CMK (cell line): Measurements from ENCODE around the gene CALD1.
"Not testable (repeated sequence)": the region's sequence is repeated elsewhere in the genome, so short reads cannot be mapped to it uniquely, and the experiment has no call there.

Experiments
- DNase-seq: peaks from one replicate; pipeline ENCODE4 v3.0.0-alpha.2; 2010; ENCODE audit warnings: low read depth

CALD1 gene

DNA sequence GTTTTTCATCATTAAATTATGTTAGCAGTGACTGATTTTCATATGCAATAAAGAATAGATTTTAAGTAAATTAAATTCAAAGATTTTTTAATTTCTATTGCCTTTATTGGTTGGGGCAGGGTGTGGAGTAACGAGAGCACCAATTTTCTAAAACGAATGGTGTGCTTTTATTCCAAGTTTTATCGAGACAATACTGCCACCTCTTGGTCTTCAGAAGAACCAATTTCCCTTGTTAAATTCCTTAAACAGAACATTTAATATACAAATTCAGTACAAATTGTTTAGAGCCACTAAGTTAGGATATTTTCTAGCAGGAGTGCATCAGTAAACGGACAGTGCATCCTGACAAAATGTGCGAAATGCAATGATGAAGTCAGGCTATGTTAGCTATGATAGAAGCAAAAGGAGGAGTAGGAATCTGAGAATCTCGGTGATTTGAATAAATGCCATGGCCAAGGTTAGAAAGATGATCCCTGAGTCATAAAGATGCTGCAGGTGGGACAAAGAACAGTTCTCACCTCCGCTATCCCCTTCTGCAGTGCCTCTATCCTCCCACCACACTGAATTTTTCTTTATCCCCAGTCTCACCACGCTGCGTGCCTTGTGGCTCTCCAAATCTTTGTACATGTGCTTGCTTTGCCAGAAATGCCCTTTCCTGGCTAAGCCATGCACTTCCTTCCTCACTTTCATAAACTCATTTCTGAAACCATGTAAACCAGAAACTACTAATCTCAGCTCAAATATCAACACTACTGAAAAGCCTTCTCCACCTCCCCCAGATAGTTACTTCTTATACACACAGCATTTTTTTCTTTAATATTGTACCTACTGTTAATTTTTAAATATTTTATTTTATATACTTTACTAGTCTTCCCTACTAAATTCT is 175.0 kb downstream of the CALD1 start:
- DNase-seq, result no peak

DNA sequence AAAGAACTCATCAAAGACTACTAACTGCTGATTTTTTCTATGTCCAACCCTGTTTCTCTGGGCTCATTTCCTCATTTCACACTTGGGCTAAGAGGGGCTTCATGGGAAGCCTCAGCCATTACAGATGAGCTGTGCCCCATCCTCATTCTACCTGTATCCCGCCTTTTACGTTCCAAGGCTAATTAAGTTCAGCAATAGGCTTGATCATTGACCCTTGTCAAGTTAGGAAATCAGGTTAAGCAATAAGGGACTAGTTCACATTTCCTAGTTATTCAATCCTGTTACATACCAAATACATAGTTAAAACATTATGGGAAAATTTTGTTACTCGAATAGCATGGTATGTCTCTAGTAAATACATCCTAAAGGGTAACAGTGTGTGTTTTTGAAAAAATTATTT is 177.6 kb downstream of the CALD1 start:
- DNase-seq, result no peak

DNA sequence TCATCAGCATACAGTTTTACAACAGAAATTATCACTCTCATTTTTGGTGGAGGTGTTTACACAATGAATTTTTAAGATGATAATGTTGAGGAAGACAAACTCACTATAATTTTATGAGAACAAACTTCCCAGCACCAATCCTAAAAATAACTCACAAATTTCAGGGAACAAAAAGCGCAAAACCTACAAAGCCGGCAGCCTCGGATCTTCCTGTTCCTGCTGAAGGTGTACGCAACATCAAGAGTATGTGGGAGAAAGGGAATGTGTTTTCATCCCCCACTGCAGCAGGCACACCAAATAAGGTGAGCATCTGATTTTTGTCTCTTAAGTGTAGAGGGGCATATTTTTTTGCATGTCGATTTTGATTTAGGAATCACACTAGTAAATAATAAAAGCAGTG is 180.4 kb downstream of the CALD1 start:
- DNase-seq, result no peak

DNA sequence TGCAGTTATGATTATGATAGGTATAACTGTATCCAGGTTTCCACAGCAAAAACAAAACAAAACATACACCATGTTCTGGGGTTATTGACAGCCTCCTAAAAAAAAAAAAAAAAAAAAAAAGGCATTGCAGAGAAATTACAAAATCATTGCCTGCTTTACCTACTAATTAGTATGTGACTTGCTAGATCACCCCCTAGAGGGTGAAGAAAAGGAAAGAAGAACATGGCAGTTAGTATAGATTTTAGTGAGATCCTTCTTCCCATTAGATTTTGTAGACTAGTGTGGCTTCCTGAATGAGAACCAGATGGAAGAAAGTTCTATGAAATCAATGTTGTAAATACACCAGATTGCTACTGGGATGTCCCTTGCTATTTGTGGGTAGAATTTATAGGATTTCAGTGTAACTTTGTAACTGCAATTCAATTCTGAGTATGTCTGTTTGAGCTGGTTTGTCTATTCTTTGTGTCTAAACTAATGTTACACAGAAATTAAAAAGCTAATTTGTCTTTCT is 182.9 kb downstream of the CALD1 start:
- DNase-seq, result no peak

DNA sequence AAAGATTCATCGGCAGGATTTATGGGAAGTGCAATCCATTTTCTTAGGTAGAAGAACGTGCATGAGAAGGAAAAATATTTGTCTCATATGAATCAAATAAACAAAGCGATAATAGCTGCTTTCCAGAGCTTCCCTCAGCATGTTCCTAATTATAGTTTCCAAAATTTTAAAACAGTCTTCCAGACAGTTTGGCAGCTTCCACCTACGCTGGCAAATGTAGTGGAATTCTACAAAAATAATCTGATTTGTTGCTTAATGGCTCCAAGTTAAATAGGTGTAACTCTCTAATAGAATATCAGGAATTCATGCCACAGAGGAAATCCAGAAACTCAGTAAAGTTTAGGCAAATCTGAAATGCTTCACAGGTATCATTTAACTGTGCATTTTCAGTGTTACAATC is 183.6 kb downstream of the CALD1 start:
- DNase-seq, result no peak

DNA sequence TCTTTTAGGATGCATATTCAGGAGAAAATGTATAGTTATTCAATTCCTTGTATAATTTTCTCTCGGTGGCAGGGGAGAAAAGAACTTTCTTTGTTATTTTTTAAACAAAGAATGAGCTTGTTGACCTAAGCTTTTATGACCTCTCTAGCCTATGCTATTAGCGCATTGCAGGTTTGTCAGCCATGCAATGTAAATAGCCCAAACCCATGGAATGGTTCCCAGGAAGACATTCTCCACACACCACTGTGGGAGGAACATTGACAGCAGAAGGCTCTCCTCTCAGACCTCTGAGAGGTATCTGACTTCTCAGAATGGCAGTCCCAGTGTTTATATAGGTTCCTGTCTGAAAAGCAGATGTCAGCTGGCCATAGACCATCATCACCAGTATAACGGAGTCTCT is 187.3 kb downstream of the CALD1 start:
- DNase-seq, result no peak

DNA sequence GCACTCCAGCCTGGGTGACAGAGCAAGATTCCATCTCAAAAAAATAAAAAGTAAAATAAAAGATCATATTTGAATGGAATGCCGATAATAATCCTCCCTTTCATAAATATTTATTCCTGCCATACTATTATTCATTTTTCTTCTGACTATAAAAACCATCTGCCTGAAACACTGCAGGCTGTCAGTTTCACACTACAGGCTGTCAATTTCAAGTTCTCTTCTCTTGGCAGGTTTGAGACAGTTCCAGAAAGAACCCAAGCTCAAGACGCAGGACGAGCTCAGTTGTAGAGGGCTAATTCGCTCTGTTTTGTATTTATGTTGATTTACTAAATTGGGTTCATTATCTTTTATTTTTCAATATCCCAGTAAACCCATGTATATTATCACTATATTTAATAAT is 188.7 kb downstream of the CALD1 start:
- DNase-seq, result no peak

DNA sequence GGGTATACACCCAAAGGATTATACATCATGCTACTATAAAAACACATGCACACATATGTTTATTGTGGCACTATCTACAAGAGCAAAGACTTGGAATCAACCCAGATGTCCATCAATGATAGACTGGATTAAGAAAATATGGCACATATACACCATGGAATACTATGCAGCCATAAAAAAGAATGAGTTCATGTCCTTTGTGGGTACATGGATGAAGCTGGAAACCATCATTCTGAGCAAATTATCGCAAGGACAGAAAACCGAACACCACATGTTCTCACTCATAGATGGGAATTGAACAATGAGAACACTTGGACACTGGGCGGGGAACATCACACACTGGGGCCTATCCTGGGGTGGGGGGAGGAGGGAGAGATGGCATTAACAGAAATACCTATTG is 202.2 kb downstream of the CALD1 start:
- not testable (repeated sequence) for DNase-seq

DNA sequence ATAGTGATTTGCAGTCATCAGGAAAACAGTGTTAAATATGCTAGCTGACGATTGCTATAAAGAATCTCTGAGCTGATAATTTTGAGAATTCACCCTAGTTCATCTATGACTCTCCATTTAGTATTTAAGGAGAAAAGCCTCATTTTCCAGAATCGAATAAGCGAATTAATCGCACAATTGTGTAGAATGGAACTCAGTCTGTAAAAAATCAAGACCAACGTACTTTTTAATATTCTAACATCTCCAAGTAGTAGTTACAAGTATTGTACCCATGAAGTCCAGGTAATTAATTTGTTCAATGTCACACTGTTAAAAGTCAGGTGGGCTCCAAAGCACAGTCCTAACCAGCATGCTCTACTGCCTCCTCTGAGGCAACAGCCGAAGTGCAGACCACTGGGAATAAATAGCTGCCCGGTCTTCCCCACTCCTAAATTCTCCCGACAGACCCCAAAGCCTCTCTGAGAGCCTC is 206.5 kb downstream of the CALD1 start:
- DNase-seq, result no peak

DNA sequence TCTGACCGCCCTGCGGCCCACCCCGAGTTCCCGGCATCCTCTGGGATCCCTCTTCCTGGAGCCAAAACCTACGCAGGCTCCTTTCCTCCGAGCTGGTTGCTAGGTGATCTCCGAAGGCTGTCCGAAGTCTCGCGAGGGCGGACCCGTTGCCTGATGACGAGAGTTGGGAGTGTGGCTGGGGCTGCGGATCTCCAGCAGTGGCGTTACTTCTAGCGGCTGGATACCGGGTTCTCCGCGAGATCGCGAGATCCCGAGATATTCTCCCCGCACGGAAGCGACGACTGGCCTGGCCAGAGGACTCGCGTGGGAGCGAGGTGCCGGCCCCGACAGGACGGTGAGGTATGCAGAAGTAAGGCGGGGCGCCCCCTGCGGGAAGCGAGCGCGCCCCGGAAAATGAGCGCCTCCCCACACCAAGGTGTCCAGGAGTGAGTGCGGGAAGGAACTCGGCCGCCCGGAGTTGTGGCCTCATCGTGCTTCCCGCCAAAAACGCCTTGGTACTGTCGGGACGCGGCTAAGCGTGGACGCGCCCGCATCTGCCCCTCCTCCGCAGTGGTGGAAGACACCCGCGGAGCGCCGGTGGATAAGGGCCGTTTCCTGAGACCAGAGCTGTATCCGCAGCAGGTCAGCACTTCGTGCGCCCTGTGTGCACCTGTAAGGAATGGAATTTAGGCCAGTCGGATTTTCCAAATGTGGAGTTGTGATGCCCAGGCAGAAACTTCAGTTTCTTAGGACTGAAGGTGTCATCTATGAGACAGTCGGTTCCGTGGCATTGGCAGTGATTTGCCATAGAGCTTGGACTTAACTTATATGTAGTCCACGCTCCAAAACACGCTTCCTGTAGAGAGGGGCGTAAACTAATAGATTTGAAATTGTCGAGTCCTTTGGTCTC is 207.2 kb downstream of the CALD1 start, which contains the start of gene AGBL3:
Gene AGBL3 (plus strand): TSS at position 146 of the 889 bp plus-strand sequence. CDS start 1,426 bp downstream, outside the sequence.
- DNase-seq, result peak; percentile 81

DNA sequence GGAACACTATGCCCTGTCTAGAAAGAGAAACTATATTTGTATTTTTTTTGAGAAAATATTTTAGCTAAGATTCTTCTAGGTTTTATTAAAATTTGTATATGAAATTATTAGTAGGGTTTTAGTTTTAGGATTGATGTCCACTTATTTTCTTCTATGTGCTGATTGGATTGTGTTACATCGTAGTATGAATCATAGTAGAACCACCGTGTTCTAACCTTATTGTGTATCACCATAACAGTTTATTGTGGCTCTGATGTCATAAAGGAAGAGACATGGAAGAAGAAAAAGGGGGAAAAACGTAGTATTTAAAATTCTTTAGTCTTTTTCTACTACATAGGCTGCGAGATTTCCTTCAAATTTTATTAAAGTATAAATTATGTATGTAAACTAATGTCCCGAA is 208.7 kb downstream of the CALD1 start:
- no peak for DNase-seq

DNA sequence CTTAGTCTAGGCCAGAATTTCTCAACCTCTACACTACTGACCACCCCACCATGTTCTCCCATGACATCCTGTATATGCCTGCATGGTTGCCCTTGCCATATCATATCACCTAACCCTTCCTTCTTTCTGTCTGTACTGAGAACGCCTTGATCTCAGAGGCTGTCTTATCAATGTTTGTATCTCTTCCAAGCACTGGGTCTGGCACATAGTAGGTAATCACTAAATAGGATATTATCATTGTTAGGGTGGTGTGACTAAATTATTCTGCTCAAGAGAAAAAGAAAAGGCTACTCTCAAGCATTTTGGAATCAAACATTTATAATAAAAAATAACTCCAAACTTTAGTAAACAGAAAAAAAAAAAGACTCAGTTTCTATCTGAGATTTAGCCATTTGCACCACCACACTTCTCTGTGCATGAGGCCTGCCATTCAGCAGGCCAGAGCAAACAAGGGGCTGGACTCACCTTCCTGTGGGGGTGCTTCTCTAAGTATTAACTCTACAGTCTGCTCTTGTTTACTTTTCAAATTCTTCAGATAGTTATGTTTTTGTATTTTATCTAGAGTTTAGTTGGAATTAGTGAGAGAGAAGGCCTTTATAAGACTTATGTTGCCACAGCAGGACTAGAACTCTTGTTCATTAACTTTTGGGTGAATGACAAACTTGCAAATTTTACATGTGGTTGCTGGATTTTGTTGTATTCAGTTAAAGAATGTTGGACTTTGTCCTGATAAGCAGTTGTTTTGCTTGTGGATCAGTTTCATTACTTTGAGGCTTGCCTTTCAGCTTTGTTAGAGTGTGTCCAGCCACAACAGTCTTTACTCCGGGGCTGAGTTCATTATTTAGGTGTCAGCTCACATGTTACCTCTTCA is 212.3 kb downstream of the CALD1 start:
- no peak for DNase-seq

DNA sequence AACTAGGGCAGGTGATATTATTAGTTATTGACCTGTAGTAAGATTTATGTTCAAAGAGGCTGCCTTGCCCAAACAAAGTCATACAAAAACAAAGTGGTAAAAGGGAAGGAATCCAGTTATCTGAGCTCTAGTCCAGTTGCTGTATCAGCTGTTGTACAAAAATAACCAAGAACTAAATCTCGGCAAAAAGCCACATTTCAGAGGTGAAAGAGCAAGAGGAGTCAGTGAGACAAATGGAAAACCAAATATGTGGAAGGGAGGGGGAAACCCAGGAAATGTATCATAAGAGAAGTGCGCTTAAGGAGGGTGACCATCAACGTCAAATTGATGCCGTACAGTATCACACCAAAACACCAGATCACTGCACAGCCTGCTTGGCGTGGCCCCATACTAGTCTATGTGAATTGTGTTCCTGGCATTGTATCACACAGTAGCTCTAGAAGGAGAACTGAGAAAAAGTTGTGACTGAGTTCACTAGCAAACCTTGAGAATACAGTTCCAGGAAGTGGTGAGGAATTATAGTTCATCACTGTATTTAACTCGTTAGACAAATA is 213.3 kb downstream of the CALD1 start:
- no peak for DNase-seq

DNA sequence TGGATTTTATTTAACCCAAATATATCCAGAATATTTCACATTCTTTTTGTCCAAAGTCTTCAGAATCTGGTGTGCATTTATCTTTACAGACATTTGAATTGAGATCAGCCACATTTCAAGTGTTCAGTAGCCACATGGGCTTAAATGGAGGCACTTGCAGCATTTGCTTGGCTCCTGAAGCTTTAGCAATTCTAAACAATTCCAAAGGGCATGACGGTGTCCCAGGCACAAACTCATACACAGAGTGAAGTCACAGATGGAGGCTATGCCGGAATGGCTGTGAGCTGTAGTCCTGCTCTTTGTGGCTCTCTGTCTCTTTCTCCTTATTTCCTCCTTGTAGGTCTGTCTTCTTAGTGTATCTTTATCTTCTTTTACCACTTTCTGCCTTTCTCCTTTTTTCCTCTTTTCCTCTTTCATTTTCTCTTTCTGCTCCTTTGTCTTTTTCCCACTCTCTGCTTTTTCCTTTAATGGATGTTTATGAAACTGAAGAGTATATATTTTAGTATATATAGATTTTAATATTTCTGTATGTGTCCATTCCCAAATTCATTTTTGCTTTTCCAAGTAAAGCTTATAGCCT is 214.5 kb downstream of the CALD1 start:
- DNase-seq, result no peak

DNA sequence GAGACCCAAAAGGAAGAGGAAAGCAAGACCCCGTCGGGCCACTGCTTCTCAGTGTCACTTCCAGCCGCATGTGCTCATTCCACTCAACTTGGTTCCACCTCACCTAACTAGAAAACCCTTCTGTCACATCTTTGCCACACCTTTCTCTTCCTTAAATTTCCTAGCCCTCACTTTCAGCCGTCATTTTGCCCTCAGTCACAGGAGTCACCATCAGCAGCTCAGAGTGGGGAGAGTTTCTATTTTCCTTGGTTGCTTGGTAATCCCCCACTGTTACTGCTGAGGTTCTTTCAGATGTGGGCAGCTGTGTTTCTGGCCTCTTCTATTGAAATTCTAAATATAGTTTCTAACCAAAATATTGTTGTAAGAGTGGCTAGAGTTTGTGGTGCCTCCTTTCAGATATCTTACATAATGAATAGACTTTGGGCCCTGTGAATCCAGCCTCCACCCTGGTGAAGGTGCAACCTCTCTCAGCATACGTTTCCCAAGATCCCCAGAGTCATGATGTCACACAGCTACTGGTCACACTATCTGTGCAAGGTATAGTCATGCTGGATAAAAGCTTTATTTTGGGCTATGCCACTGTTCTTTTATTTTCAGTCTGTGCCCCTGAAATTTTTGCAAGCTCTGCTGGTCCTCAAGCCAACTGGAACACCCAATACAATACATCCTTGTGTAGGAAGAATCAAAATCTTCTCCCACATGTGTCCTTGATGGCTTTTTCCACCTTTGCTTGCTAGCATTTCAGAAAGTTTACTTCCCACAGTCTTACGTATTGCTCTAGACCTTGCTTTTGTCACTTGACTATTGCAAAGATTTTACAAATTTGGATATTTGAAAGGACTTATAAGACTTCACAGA is 216.0 kb downstream of the CALD1 start:
- DNase-seq, result no peak

DNA sequence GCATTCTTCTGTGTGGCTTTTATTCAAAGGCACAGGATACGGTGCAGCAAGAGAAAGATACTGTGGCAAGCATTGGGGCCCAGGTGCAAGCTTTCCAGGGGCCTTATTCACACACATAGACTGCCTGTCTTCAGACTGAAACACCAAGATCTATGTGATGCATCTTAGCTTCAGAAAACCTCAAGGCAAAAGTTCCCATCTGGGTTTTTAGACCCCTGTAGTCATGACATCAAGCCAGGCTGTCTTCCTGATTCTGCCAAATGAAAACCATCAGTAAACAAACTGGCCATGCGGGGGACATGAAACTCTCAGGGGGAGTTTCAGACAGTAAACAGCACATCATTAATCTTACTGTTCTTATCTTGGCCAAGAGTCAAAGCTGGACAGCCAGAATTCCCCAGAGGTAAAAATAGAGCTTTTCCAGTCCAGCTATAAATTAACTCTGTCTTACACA is 216.7 kb downstream of the CALD1 start:
- DNase-seq, result no peak

DNA sequence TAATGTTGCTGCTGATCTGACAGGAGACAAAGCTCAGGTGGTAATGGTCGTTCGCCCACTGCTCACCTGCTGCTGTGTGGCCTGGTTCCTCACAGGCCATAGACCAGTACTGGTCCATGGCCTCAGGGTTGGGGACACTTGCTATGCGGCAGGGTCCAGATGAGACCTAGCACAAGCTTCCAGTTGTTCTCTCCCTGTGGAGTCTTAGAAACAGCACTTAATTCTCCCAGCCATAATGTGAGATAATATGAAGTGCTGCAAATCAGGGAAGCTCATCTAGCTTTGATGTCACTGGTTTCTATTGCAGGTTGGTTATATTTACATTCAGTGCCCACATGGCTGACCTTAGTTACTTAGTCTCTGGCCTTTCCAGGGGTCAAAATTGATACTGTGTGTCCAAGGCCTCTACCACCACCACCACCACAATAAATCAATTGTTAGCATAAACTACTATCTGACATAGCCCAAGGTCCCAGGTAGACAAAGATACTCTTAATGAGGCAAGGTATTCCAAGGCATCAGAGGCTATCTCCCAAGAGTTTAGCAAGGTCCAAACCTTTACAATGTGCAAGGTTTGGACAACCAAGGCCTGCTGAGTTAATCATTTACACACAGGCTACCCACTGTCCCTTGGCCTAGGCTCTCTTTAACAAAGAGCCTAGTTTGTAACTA is 217.9 kb downstream of the CALD1 start:
- DNase-seq, result no peak

DNA sequence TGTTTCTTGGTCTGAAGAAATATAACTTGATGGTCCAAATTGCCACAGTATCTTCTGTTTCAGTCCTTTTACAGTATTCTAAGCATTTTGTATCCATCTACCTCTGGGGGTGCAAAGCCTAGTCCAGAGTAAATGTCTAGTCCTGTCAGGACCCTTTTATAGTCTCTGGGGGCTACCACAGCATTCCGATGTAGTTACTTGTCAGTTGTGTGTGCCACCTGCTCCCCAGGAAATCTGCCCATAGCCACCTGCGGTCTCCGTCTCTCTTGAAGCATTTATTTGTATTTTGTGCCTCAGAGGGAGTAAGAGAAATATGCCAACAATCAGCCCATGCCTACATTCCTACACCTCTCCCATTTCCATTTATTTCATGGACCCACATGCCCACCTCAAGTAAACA is 219.7 kb downstream of the CALD1 start:
- DNase-seq, result no peak
